HG02840 (cell line): ENCODE measurements around the gene MOGAT3.

ENCODE experiments used
- ATAC-seq: cut with Tn5 transposase; IDR thresholded peaks from one replicate; pipeline ENCODE4 v1.9.1; 2021; ENCODE audit warnings: mild to moderate bottlenecking, moderate library complexity, moderate number of reproducible peaks; ENCODE audit not compliant: unreplicated experiment, low FRiP score

The MOGAT3 gene

GRCh38 chr7:101163279-101164070, 37.4 kb downstream of the MOGAT3 start:
- ATAC-seq, result no peak

- no peak for ATAC-seq
Measured at GRCh38 chr7:101162551-101163278, 38.1 kb downstream of the MOGAT3 start.

GRCh38 chr7:101161692-101162471, 39.0 kb downstream of the MOGAT3 start:
- no peak for ATAC-seq

- no peak for ATAC-seq
Measured at GRCh38 chr7:101160910-101161309, 39.9 kb downstream of the MOGAT3 start.

- no peak for ATAC-seq
Measured at GRCh38 chr7:101159696-101160674, 40.9 kb downstream of the MOGAT3 start.

GRCh38 chr7:101156866-101157589, 43.8 kb downstream of the MOGAT3 start:
- no peak for ATAC-seq

GRCh38 chr7:101156277-101156676, 44.6 kb downstream of the MOGAT3 start:
- no peak for ATAC-seq

GRCh38 chr7:101155303-101155702, 45.5 kb downstream of the MOGAT3 start:
- no peak for ATAC-seq

- ATAC-seq, result no peak
Measured at GRCh38 chr7:101154693-101155102, 46.1 kb downstream of the MOGAT3 start.

GRCh38 chr7:101153969-101154692, 46.7 kb downstream of the MOGAT3 start, which contains the start of gene AP1S1:
TSS of gene AP1S1 (plus strand) at chr7:101154476. CDS start at chr7:101154515, 39 bp downstream.
- peak; percentile 71 for ATAC-seq

GRCh38 chr7:101151908-101152651, 48.8 kb downstream of the MOGAT3 start:
- ATAC-seq, result no peak
